NCI-H1105 (cell line): ENCODE results near the gene ZNF654.
A peak's percentile ranks its signal among the peaks of the same experiment; 100 is the strongest.
"Not testable (repeated sequence)": the region's sequence is repeated elsewhere in the genome, so short reads cannot be mapped to it uniquely, and the experiment has no call there.

Experiments used
- DNase-seq: peaks from one replicate; lab custom pipeline; 2025; lab: John Stamatoyannopoulos, UW

ZNF654 gene

DNA sequence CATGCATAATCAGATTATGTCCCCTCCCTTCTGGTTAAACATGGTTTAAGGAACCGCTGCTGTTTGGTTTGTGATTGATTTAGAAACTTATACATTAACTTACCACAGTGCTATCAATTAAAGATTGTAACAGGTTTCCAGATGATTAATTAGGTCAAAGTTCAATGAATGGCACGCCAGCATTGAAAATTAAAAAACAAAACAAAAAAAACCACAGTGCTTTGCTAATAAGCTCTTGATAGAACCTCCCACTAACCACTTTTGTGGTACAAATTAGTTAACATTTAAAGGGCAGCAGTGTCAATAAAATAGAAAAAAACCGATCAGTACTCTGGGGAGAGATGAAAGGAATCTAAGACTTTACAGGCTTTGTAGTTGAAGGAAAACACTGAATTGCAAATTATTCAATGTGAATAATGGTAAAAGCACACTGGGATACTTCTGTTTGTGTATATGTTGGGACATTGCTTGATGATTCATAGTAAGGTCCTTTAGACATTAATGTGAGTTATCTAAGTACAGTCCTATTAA is 83.1 kb downstream of the ZNF654 start:
- DNase-seq = no peak

DNA sequence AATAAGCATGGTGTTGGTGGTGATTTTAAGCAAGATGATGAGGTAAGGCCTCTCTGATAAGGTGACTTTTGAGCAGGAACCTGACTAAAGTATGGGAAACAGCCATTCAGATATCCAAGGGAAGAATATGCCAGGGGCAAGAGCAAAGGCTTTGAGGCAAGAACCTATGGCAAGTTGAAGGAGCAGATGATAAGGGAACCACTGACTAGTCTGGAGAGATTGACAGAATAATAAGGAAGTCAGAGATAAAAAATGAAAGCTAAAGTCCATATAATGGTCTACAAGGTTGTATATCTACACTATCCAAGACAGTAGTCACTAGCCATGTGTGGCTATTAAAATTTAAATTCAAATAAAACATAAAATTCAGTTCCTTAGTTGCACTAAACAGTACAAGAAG is 88.2 kb downstream of the ZNF654 start:
- DNase-seq = no peak

DNA sequence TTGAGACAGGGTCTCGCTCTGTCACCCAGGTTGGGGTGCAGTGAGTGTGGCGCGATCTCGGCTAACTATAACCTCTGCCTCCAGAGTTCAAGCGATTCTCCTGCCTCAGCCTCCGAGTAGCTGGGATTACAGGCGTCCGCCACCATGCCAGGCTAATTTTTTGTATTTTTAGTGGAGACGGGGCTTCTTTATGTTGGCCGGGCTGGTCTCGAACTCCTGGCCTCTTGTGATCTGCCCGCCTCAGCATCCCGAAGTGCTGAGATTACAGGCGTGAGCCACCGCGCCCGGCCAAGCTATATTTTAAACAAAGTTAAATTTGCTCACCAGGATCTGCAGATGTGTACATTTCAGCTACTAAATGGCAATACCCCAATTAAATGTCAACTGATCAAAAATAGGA is 89.6 kb downstream of the ZNF654 start:
- no peak for DNase-seq

DNA sequence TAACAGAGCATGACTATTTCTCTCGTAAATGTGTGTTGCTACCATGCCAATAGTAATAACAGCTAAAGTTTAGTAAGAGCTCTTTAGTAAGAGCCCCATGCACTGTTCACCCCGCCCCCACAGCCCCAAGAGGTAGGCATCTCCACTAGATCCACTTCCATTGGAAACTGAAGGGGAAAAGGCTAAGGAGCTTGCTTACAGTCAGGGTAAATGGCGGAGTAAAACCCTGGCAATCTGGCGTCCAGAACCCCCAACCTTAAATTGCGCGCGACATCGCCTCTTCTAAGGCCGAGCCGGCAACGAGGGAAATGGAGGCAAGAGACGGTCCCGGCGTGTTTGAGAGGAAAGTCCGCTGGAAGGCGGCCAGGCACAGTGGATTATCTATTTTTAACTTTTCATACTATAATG is 90.0 kb downstream of the ZNF654 start:
- DNase-seq = peak; percentile 36

DNA sequence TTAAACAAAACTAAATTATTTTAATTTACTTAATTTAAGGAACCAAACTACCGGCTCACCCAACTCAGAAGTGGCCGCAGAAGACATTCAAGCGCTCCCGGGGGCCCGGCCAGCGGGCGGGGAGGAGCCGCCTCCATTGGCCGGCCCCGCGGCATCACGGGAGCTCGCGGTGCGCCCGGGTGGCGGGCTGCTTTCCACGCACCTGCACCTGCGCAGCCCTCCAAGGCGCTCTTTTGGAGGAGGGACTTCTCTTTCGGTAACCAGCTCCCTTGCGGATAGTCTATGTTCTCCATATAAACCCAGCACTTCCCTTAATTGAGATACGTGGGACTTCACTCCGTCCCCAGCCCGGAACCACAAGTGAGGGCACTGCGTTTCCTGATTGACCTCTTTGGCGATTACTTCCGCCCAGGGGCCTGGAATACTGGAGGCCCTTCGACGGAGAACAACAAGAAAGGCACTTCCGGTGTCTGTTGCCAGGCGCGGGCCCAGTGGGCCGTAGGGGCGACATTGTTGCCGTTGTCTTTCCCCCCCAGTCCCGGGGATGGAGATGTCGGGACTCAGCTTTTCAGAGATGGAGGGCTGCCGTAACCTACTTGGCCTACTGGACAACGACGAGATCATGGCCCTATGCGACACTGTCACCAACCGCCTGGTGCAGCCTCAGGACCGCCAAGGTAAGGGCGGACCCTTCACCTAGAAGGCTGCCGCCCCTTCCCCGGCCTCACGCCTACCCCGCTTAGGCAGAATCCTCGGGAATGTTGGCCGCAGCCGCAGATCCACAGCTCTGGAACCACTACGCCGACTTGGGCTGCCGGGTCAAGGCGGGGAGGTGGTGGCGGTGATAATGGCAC is 90.7 kb downstream of the ZNF654 start, which contains the start of gene C3orf38:
TSS of gene C3orf38 (plus strand) at position 451 of the 854 bp plus-strand sequence. CDS start at position 545, 94 bp downstream.
- DNase-seq = peak; percentile 85

DNA sequence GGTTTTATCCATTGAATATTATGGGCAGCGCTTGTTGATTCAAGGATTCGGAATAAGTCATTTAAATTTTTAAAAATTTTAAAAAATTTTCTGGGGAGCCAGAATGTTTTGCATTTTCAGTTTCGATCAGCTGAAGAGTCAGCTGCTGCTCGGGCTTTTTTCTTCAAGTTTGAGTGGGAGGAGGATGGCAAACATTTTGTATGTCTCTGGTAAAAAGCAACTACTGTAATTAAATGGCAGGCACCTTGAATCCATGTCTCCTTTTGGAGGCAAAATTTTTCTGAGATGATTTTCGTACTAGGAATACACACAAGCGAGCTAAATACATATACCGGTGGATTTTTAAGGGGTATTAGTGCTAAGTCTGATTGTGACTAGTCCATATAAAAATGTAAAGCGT is 91.3 kb downstream of the ZNF654 start:
- DNase-seq = peak; percentile 20

DNA sequence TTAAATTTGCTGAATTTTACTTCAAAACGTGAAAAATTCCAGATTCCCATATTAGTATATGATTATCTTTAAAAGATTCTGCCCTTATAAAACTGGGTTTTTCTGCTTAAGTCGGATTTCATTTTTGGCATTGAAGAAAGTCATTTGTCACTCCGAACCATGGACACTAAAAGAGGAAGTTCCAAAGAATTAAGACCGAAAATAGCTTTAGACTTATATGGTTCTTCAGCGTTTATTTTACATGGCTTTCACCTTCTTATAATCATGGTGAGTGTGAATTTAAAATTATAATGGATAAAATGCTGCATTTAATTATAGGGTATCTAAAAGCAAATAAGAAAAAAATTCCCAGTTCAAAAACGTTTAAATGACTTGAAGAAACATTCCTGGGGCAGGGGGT is 91.8 kb downstream of the ZNF654 start:
- no peak for DNase-seq

DNA sequence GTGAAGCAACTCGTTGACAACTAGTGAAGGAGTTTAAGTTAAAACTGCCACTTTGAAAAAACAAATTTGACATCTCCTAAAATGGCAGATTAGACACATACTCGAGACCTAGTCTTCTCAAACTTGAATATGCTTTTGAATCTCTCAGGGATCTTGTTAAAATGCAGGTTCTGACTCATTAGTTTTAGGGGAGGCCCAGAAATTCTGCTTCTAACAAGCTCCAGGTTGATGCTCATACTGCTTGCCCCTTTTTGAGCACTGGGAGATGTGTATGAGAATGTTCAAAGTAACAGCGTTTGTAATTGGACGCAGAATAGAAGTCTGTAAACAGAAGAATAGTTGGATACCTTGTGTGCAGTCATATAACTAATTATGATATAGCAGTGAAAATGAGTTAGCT is 92.3 kb downstream of the ZNF654 start:
- no peak for DNase-seq

DNA sequence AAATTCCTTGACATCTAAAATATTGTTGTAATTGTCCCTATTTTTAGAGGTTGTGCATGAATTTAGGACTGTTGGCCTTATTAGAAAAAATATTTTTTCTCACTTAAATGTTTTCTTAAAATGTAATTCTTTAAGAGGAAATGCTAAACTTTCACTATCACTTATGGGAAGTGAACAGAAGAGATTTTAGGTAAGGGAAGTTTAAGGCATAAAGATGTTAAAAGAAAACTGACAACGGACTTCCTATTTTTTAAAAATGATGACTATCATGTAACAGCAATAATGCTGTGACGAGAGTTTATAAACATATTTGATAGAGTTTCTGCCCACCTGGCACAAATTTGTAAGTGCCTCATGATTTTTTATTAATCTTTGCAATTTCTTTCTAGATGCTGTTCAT is 93.8 kb downstream of the ZNF654 start:
- DNase-seq = no peak

DNA sequence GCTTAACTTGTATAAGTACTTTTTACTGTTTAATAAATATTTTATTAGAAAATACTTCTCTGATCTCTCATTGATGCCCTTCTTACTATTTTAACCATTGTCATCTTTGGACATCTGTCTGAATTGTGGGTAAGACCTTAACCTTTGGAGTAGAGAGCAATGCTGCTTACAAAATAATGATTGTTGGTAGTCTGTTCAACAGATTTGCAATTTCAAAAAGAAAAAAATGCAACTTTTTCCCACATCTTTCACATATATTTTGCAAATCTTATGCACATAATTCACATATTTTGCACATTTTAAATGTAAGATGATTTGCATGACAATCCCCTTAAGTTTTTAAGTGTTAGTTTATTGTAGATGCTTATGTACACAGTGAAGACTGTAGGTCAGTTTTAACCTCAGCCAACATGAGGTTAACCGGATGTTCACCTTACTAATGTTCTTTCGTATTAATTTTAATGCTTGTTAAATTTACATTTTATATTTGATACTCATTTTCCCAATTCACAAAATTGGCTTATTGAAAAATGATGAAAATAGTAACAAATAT is 107.4 kb downstream of the ZNF654 start:
- DNase-seq = no peak

DNA sequence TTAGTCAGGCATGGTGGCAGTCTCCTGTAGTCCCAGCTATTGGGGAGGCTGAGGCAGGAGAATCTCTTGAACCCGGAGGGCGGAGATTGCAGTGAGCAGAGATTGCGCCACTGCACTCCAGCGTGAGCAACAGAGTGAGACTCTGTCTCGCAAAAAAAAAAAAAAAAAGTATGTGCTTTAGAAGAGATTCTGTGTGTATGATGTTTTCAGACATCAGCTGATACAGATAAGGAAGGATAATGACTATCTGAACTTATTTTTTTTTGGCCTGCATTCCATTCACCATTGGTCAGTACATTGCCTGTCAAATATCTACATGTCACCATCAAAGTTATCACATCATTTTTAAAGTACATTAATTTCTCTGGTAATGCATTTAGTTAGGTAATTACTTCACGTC is 108.1 kb downstream of the ZNF654 start:
- no peak for DNase-seq

DNA sequence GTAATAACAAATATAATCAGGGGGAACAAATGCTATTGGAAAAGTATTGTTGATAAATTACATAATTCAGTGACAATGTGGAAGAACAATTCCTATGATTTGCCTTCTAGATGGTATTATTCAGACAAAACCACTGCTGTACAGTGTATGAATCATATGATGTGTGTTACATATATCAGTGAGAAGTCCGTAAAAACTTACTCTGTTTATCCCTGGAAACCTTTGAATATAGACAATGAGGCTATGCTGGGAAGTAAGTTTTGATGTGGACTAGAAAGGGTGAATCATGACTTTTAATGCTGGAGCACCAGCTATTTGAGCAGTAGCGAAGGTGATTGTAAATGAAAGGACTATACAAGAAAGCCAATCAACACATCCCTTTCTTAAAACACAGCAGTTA is 108.6 kb downstream of the ZNF654 start:
- DNase-seq = no peak

DNA sequence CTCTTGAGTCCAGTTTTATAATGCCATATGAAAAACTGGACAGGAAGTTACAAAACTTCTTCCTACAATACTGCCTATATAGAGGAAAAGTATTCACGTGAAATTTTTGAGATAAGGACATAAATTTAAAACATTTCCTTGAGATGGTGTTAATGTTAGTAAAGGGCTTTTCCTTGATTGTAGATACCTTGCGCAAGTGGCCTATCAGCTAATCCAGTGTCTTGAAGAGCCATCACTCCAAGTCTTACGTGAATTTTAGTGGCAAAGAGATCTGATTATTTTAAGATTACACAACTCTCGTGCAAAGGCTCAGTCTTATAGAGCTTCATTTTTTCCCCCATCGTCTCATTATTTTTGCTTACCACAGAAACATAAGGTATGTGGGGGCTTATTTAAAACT is 109.1 kb downstream of the ZNF654 start:
- no peak for DNase-seq

DNA sequence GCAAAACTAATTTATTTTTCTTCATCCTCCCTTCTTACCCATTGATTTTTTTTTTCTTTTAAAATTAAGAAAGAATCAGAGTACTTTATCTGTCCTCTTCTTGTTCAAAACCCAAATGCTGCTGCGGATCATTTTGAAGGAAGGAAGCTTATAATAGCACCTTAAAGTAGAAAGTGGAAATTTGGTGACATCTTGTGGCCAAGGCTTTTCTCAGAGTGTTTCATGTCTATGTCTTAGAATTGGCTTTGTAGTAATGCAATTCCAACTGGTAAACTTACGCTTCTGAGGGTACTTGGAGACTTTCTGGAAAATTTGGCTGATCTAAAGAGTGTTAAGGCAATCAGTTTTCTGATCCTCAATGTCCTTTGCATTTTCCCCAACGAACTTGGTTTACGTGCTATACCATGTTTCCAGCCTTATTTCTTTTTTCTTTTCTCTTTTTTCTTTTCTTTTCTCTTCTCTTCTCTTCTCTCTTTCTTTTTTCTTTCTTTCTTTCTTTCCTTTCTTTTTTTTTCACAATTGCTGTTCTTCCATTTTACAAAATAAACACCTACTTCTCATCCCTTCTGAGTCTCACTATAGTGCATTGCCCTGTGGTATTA is 121.4 kb downstream of the ZNF654 start:
- DNase-seq = no peak

DNA sequence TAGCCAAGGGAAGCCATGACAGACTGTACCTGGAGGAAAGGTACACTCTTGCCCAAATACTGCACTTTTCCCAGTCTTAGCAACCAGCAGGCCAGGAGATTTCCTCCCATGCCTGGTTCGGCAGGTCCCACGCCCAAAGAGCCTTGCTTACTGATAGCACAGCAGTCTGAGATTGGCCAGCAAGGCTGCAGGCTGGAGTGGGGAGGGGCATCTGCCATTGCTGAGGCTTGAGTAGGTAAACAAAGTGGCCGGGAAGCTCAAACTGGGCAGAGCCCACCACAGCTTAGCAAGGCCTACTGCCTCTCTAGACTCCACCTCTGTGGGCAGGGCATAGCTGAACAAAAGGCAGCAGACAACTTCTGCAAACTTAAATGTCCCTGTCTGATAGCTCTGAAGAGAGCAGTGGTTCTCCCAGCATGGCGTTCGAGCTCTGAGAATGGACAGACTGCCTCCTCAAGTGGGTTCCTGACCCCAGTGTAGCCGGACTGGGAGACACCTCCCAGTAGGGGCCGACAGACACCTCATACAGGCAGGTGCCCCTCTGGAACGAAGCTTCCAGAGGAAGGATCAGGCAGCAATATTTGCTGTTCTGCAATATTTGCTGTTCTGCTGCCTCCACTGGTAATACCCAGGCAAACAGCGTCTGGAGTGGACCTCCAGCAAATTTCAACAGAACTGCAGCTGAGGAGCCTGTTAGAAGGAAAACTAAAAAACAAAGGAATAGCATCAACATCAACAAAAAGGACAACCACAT is 123.3 kb downstream of the ZNF654 start:
- not testable (repeated sequence) for DNase-seq

DNA sequence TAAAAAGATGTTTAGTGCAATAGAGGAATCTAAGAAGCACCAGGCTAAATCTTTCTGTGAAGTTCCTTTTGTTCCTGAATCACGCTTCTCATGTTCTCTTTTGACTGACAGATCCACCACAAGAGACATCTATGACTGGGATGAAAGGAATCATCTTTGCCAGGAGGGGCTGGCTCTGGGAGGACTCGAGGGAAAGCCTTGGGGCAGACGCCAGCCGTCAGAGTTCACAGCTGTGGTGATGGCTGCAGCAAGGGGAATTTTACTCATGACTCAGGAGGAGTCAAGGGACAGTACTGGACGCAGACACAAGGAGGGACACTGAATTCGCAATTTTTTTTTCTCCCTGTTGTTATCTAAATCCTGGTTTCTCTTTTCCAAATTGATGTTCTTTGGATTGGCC is 129.4 kb downstream of the ZNF654 start:
- no peak for DNase-seq

DNA sequence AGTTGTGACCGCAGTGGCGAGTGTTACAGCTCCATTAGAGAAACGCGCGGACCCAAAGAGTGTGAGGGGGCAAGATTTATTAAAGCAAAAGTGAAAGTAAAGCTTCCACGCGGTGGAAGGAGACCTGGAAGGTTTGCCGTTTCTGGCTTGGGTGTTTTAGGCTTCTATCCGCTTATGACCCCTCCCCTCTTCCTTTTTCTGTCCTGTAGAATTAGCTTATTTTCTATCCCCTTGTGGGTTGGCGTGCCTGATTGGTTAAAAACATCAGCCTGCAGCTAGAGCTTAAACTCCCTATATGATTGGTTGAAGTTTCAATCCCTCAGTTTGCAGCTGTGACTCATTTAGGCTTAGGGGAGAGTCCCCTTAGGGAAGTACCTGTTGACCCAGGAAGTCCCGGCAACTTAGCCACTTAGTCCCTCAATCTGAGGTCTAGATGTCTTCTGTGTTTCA is 130.3 kb downstream of the ZNF654 start:
- no peak for DNase-seq

DNA sequence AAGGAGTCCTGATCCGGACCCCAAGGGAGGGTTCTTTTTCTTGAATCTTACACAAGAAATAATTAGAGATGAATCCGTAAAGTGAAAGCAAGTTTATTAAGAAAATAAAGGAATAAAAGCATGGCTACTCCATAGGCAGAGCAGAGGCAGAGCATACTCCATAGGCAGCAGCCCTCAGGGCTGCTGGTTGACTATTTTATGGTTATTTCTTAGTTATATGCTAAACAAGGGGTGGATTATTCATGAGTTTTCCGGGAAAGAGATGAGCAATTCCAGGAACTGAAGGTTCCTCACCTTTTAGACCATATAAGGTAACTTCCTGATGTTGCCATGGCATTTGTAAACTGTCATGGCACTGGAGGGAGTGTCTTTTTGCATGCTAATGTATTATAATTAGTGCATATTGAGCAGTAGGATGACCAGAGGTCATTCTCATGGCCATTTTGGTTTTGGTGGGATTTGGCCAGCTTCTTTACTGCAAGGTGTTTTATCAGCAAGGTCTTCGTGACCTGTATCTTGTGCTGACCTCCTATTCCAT is 132.9 kb downstream of the ZNF654 start:
- no peak for DNase-seq

DNA sequence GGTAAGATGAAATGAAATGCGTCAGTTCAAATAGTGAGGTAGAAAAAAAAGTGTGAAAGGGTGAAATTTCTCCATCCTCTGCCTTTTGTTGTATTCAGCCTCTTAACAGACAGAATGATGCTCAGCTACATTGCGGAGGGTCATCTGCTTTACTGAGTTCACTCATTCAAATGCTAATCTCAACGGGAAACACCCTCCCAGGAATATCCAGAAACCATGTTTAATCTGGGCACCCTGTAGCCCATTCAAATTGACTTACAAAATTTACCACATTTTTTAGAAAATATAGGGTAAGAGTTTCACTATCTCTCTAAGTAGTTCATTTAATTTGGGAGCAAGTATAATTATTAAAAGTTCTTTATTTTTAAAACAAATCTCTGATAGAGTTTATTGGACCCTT is 133.6 kb downstream of the ZNF654 start:
- no peak for DNase-seq
